ENCODE results near the gene RNF32.
"Not testable (repeated sequence)": the region's sequence is repeated elsewhere in the genome, so short reads cannot be mapped to it uniquely, and the experiment has no call there.

The RNF32 gene

DNA sequence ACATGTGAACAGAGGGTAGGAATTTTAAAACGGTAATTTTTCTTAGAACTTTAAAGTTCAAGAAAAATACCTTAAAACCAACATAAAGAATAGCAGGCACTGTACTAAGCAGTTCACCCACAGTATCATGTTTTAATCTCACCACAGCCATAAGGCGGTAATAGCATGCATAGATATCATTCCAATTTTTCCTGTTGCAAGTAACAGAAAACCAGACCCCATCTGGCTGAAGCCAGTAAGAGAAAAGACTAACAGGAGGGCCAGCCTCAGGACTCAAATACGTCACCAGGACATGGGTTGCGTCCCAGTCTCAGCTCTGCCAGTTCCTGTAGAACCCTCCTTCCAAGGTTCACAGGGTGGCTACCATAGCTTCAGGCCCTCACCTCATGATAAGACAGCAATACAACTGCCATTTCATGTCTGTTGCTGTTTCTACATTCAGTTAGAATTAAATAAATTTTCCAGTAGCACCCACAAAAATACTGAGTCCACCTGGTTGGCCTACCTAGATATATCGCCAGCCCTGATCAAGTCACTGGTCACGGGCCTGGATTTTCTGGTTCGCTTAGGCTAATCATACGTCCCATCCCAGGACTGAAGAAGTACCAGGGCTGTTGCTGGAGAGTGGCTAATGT lies 2.0 kb upstream of the RNF32 start:
- DNase-seq (ENCODE audit: extremely low spot score, insufficient read length, low read depth) (no peak), FAIRE-seq (no peak)

DNA sequence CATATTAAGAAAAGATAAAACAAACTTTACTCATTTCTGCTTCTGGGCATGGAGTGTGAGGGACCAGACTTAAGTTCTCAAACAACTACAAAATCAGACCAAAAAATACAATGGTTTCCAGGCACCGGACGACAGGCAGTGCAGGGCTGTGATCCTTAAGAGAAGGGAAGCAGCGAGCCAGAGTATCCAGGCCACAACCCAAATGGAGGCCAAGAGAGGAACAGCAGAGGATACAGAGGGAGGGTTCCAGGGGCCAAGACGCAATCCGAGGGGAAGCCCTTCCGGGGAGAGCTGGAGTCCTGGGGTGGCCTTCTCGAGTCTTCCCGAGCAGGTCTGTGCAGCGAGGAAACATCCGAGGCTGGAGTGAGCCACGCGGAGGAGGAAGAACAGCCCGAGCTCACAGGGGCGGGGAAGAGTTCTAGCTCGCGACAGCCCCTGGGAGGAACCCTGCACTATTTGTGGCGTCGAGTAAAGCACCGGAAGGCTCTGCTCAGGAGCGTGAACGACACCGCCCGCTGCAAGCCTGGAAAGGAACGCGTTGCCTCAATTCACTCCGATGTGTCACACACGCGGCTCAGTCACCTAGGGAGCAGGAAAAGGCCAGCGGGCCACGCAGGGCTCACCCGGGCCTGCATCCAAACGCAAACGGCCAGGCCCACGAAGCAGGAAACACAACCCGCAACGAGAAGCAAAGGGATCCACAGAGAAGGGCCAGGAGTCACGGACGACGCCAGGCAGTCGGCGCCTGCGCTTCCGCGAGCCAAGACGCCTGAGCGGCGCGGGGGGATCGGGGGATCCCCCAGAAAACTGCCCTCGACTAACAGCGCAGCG lies 933 bp upstream of the RNF32 start:
- no peak for DNase-seq (ENCODE audit: extremely low spot score, insufficient read length, low read depth)
- FAIRE-seq = no peak

- DNase-seq (ENCODE audit: extremely low spot score, insufficient read length, low read depth) (peak; percentile 23), FAIRE-seq (peak; percentile 36)
Measured at GRCh38 chr7:156640949-156641485, 443 bp downstream of the RNF32 start.

- no peak for FAIRE-seq
- no peak for DNase-seq (ENCODE audit: extremely low spot score, insufficient read length, low read depth)
Measured at GRCh38 chr7:156642306-156643045, 1.9 kb downstream of the RNF32 start.

DNA sequence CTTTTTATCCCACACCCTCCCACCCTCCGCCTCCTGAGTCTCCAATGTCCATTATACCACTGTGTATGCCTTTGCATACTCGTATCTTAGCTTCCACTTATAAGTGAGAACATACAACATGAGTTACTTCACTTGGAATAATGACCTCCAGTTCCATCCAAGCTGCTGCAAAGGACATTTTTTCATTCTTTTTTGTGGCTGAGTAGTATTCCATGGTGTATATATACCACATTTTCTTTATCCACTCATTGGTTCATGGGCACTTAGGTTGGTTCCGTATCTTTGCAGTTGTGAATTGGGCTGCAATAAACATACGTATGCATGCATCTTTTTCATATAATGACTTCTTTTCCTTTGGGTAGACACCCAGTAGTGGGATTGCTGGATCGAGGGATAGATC lies 6.8 kb downstream of the RNF32 start:
- not testable (repeated sequence) for FAIRE-seq

DNA sequence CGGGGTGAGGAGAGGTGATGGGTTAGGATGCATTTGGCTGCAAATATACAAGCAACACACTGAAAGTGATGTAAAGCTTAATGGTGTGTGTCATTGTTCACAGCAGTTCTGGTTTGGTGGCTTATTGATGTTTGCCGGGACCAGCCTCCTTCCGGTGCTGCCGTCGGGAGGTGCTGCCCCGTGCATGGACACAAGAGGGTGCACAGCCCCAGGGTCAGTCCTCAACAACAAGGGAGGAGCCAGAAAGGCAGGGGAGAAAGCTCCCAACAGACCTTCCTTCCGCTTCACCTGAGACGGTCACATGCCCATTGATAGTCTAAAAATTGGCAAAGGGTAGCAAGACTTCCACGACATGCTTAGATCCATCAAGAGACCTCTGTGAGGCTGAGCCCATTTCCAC lies 9.5 kb downstream of the RNF32 start:
- FAIRE-seq = no peak
- no peak for DNase-seq (ENCODE audit: extremely low spot score, insufficient read length, low read depth)

More for the DNA sequence above, 6.8 kb downstream of the RNF32 start:
- DNase-seq (ENCODE audit: extremely low spot score, insufficient read length, low read depth) = not testable (repeated sequence)

DNA sequence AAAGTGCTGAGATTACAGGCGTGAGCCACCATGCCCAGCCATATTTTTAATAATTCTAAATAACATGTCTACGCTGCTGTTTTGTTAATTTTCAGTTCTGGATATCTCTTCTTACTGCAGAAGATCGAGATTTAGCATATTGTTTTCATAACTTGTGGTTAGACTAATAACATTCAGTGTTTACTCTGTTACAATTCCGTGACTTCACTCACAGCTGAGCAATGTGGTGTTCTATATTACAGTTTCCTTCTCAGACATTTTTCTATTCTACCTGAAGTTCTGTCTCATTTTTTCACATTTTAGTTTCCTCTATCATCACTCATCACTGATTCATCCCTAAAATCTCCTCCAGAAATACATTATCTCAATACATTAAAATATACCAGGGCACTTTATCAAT lies 10.9 kb downstream of the RNF32 start:
- DNase-seq (ENCODE audit: extremely low spot score, insufficient read length, low read depth) = no peak
- FAIRE-seq = no peak

GRCh38 chr7:156652886-156653568 lies 12.5 kb downstream of the RNF32 start:
- FAIRE-seq (no peak), DNase-seq (ENCODE audit: extremely low spot score, insufficient read length, low read depth) (no peak)

DNA sequence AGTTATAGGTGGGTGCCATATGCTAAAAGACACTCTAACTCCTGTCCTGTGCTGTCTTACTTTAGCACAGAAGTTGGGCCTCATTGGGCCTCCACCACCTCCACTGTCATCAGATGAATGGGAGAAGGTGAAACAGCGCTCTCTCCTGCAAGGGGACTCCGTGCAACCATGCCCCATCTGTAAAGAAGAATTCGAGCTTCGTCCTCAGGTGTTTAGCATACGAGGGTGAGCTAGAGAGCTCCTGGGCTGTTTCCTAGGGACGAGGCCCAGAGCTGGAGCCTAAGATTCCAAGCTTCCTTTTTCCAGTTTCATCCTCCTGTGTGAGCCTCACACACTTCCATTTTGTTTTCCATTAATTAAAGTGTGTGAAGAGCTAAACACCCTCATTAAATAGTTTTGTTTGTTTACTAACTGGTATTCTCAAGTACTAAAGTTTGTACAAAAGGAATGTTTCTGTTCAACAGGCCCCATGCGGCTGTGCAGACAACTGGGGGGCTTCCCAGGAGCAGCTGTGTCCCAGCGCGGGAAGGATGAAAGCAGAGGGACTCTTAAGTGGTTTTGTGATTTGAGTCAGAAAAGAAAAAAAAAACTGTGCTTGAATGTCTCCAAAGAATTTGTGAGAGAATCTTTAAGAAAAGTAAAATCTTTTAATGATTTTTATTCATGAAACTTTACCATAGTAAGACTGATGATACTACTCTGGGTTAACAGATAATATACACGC lies 14.1 kb downstream of the RNF32 start:
- no peak for FAIRE-seq
- DNase-seq (ENCODE audit: extremely low spot score, insufficient read length, low read depth) = no peak

DNA sequence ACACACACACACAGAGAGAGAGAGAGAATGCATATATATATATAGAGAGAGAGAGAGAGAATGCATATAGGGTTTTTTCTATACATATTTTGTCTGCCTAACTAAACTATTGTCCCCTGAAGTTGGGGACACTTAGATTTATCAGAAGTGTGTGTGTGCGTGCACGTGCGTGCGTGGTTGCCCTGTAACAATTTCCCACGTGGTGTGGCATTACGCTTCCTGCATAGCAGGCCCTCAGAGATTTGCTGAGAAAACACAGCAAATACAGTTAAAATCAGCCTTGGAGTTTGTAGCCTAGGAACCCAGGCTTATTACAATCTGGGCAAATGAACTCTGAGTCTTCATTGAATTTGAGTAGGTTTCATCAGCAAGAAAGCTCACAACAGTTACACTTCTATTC lies 14.7 kb downstream of the RNF32 start:
- FAIRE-seq (no peak), DNase-seq (ENCODE audit: extremely low spot score, insufficient read length, low read depth) (no peak)

DNA sequence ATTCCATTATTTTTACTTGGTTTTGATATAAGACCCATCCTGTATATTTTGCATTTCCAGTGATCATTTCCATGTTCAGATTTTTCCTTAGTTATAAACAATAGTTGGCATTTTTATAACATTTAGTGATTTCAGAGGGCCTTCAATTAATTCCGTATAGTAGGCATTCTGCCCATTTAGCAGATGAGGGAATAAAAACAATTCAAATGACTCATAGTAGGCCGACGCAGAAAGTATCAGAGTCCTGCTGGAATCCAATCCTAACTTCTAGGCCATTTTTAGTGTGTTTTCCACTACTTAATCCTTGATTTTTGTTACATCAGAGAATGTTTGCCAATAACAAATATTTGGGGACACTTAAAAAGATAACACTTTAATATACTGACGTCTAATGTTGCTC lies 15.4 kb downstream of the RNF32 start:
- FAIRE-seq (no peak), DNase-seq (ENCODE audit: extremely low spot score, insufficient read length, low read depth) (no peak)

DNA sequence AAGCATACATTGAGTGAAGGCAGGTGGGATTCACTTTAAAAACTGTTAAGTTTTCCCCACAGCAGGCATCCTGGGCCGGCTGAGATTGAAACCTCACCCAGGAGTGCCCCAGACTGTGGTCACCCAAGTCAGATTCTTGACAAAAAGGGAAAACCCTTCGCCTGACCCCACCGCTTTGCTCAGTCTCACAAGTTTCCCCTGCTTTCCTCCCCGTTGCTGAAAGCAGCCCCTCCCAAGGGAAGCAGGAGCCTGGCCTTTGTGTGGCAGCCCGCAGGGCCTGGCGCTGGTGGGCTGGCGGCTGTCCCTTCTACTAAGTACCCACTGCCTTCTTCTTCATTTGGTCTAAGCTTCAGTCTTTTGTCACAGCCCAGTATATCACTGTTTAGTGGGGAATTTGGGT lies 16.0 kb downstream of the RNF32 start:
- DNase-seq (ENCODE audit: extremely low spot score, insufficient read length, low read depth) (no peak), FAIRE-seq (peak; percentile 46)

DNA sequence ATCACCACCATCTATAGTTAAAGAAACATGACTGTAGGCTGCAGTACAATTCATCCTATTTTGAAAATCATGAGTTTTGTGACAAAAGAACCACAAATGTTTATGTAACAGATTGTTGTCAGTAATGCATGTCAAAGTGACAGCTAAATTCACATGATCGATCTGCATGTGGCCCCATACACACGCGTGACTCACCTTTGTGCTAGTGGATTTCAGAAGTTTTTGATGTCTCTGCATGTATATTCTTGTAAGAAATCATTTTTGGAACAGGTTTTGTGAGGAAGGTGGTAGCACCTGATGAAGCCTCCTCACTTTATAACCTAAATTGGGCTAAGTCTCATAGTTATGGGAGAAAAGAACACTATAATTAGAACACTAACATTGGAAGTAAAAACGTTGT lies 17.1 kb downstream of the RNF32 start:
- FAIRE-seq (no peak), DNase-seq (ENCODE audit: extremely low spot score, insufficient read length, low read depth) (no peak)

GRCh38 chr7:156659203-156659602 lies 18.6 kb downstream of the RNF32 start:
- FAIRE-seq (no peak), DNase-seq (ENCODE audit: extremely low spot score, insufficient read length, low read depth) (no peak)

GRCh38 chr7:156659961-156660360 lies 19.4 kb downstream of the RNF32 start:
- FAIRE-seq (no peak), DNase-seq (ENCODE audit: extremely low spot score, insufficient read length, low read depth) (no peak)

DNA sequence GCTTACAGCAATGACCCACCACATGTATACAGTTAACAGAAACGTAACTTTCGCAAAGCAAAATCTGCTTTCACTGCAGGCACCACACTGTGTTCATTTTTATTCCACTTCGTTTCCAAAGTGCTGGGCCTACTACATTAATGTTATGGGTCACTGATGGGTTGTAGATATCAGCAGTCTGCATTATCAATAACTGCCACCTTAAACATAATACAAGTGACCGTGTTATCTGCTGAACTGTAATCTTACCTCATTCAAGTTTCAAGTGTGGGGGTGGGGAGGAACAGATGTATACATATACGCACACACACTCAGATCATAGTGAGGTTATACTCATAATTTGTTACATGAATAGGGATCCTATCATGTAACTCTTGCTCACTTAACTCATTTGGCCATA lies 21.1 kb downstream of the RNF32 start:
- DNase-seq (ENCODE audit: extremely low spot score, insufficient read length, low read depth) (no peak), FAIRE-seq (no peak)

DNA sequence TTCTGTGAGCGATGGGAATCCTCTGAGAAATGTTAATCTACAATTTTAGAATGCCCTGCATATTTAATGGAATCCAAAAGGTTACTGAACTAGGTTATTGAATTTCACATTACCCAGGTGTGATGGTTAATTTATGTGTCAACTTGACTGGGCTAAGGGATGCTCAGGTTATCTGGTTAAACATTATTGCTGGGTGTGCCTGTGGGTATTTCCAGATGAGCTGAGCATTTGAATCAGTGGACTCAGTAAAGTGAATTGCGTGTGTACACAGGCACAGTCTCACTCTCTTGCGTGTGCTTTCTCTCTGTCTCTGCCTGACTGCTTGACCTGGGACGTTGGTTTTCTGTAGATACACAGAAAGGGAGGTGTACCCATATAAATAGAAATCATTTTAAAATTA lies 21.7 kb downstream of the RNF32 start:
- FAIRE-seq (no peak), DNase-seq (ENCODE audit: extremely low spot score, insufficient read length, low read depth) (no peak)

- DNase-seq (ENCODE audit: extremely low spot score, insufficient read length, low read depth) (no peak), FAIRE-seq (no peak)
Measured at GRCh38 chr7:156665101-156665500, 24.5 kb downstream of the RNF32 start.

- DNase-seq (ENCODE audit: extremely low spot score, insufficient read length, low read depth) (no peak), FAIRE-seq (peak; percentile 26)
Measured at GRCh38 chr7:156666368-156667109, 26.0 kb downstream of the RNF32 start.
